Panc1 (cell line): Measurements from ENCODE around the gene PPP4R2. TPM values are rescaled to one million over a fixed set of nuclear protein-coding genes. Genes with fewer than 3 reads are reported as not detected.

Source experiments
- ATAC-seq: fragments of 200-7000 bp; cut with Tn5 transposase; 2 replicates; pipeline ENCODE4 v1.9.1; 2020; ENCODE audit warnings: mild to moderate bottlenecking, moderate library complexity
- BruUV-seq: library from RNA; stranded (reverse); fragments of 400-500 nt; replicated peaks from 2 replicates; lab custom pipeline; 2021; lab: Mats Ljungman, UMichigan
- CTCF ChIA-PET: fragments of 300-600 bp; sonication (Branson Sonifier 250); formaldehyde crosslinking; loops from one replicate; lab custom pipeline; 2022; ENCODE audit warnings: antibody characterized with exemption; lab: Charles Lee
- POLR2A ChIA-PET: fragments of 300-600 bp; sonication (Branson Sonifier 250); formaldehyde crosslinking; loops from one replicate; lab custom pipeline; 2022; ENCODE audit warnings: antibody characterized with exemption; lab: Charles Lee
- DNase-seq: peaks from one replicate; pipeline ENCODE4 v3.0.0-alpha.2; 2010; ENCODE audit warnings: low read depth, low spot score
- H3K27ac ChIP-seq: 2 replicates; pipeline ENCODE4 v1.5.1; 2011; ENCODE audit warnings: mild to moderate bottlenecking, low read length, inconsistent platforms
- H3K27me3 ChIP-seq: fragments of 200-500 bp; sonication (Bioruptor generic); 2 replicates; pipeline ENCODE4 v1.6.0; 2014; ENCODE audit warnings: low read length, inconsistent platforms; ENCODE audit not compliant: control insufficient read depth, insufficient read depth
- H3K36me3 ChIP-seq: fragments of 200-500 bp; sonication (Bioruptor generic); 2 replicates; pipeline ENCODE4 v1.5.1; 2014; ENCODE audit warnings: inconsistent platforms, mild to moderate bottlenecking, low read length, moderate library complexity; ENCODE audit not compliant: control insufficient read depth, insufficient read depth
- H3K4me1 ChIP-seq: 2 replicates; pipeline ENCODE4 v1.5.1; 2011; ENCODE audit warnings: inconsistent platforms, mild to moderate bottlenecking, low read length, moderate library complexity; ENCODE audit not compliant: control insufficient read depth, insufficient read depth
- H3K4me3 ChIP-seq, 2 experiments: 2 replicates each; pipeline ENCODE4 v1.5.1; 2011 to 2012; ENCODE audit warnings: low read depth in 2 of 2, low read length in 2 of 2, mild to moderate bottlenecking in 2 of 2, inconsistent platforms in 1 of 2, moderate library complexity in 1 of 2
- H3K9me3 ChIP-seq: fragments of 200-500 bp; sonication (Bioruptor generic); 2 replicates; pipeline ENCODE4 v1.5.1; 2014; ENCODE audit warnings: low read depth, mild to moderate bottlenecking, inconsistent platforms, low read length, moderate library complexity; ENCODE audit not compliant: control insufficient read depth, insufficient read depth
- CTCF ChIP-seq: fragments of 450-650 bp; IDR thresholded peaks from 2 replicates; pipeline ENCODE4 v1.5.1; 2017; ENCODE audit warnings: mild to moderate bottlenecking
- POLR2AphosphoS5 ChIP-seq: IDR thresholded peaks from 2 replicates; pipeline ENCODE4 v1.6.1; 2012; ENCODE audit warnings: mild to moderate bottlenecking, low read depth, low read length, moderate library complexity
- REST ChIP-seq, 2 experiments: IDR thresholded peaks; 2 replicates each; pipeline ENCODE4 v1.6.1; 2011 to 2012; ENCODE audit warnings: low read depth in 2 of 2, control low read depth in 1 of 2, low read length in 1 of 2, mild to moderate bottlenecking in 1 of 2, moderate library complexity in 1 of 2; ENCODE audit not compliant: insufficient read depth in 1 of 2
- SIN3A ChIP-seq: IDR thresholded peaks from 2 replicates; pipeline ENCODE4 v1.6.1; 2012; ENCODE audit warnings: low read depth, mild to moderate bottlenecking, low read length, moderate library complexity, borderline replicate concordance; ENCODE audit not compliant: insufficient read depth
- TCF7L2 ChIP-seq: IDR thresholded peaks from 2 replicates; pipeline ENCODE4 v1.6.1; 2011; ENCODE audit warnings: mild to moderate bottlenecking, low read depth, low read length, inconsistent platforms
- in situ Hi-C: cut with HindIII; loops from 2 replicates; pipeline ENCODE4 v1.10.0; 2016; ENCODE audit warnings: low sequenced_read_pairs, low pct_unique_long_range_greater_than_20kb
- intact Hi-C: fragments of 100-400 bp; cut with micrococcal nuclease; formaldehyde crosslinking; loops from one replicate; pipeline ENCODE4 v1.10.0; 2022; ENCODE audit not compliant: unreplicated experiment
- total RNA-seq: library from RNA; stranded (reverse); gene quantifications from one replicate; pipeline ENCODE4 v1.2.1, GENCODE V29; 2021; ENCODE audit not compliant: unreplicated experiment

PPP4R2 gene
- total RNA-seq, 1 experiment from 2014 or later, result 59.8 TPM

GRCh38 chr3:72990701-72991395 lies 5.8 kb upstream of the PPP4R2 start:
- BruUV-seq, result no TSS peak
- no peak overlapping the region for H3K27ac ChIP-seq
- H3K9me3 ChIP-seq, result no peaks in the 10 kb centered on the region
- H3K4me3 ChIP-seq, result no peak overlapping the region
- intact Hi-C loops (no loop called here), in situ Hi-C loops (no loop called here)
- no peak for DNase-seq
- no peak for TF ChIP-seq POLR2AphosphoS5
- TF ChIP-seq SIN3A, result no peak
- TF ChIP-seq TCF7L2, result no peak
- no peak for TF ChIP-seq REST (IDR thresholded peaks at IDR 0.05; ENCODE audit: insufficient read depth in 1 of 2, low read depth in 2 of 2, low read length in 1 of 2)
- no peak for TF ChIP-seq CTCF
- ChIA-PET POLR2A (no interaction called here), CTCF (no interaction called here)
- no peak for ATAC-seq
- H3K27me3 ChIP-seq, result no peaks in the 10 kb centered on the region
- H3K4me1 ChIP-seq, result no peaks in the 10 kb centered on the region
- H3K36me3 ChIP-seq, result no peaks in the 10 kb centered on the region

- Histone ChIP-seq H3K9me3 (no peaks in the 10 kb centered on the region), H3K4me3 (no peak overlapping the region), H3K27ac (no peak overlapping the region), H3K4me1 (no peaks in the 10 kb centered on the region), H3K27me3 (no peaks in the 10 kb centered on the region), H3K36me3 (no peaks in the 10 kb centered on the region)
- in situ Hi-C loops (no loop called here), intact Hi-C loops (no loop called here)
- ChIA-PET POLR2A (no interaction called here), CTCF (no interaction called here)
- no peak for TF ChIP-seq TCF7L2
- TF ChIP-seq CTCF, result no peak
- TF ChIP-seq POLR2AphosphoS5, result no peak
- no peak for TF ChIP-seq SIN3A
- TF ChIP-seq REST (IDR thresholded peaks at IDR 0.05; ENCODE audit: insufficient read depth in 1 of 2, low read depth in 2 of 2, low read length in 1 of 2), result no peak
- BruUV-seq, result no TSS peak
- DNase-seq (no peak), ATAC-seq (no peak)
Measured at GRCh38 chr3:72991522-72991921, 5.1 kb upstream of the PPP4R2 start.
